Measurements from ENCODE around the gene LRP8. TPM values are rescaled to one million over a fixed set of nuclear protein-coding genes. Genes with fewer than 3 reads are reported as not detected.

Gene LRP8
- polyA plus RNA-seq, 1 donor (not counting 4 experiments of a cell fraction or from before 2014, with no cell fraction given): 31.0 TPM

GRCh38 chr1:53350853-53351767 is 23.2 kb upstream of the LRP8 start:
- TF ChIP-seq CTCF (optimal IDR thresholded peaks at IDR 0.05 in 1 of 3, IDR thresholded peaks at IDR 0.05 in 1 of 3, conservative IDR thresholded peaks at IDR 0.05 in 1 of 3; ENCODE audit: extremely low read depth in 1 of 3, insufficient read depth in 2 of 3, low read length in 3 of 3): no peak
- TF ChIP-seq EZH2 (IDR thresholded peaks at IDR 0.05; ENCODE audit: low read length): no peak
- Histone ChIP-seq H3K36me3 (ENCODE audit: control insufficient read depth in 2 of 2, extremely low read depth in 1 of 2, insufficient read depth in 2 of 2, low read length in 2 of 2) (no peaks in the 10 kb centered on the region), H3K27me3 (ENCODE audit: control insufficient read depth, extremely low read depth, insufficient read depth, low read length) (no peaks in the 10 kb centered on the region), H3K9ac (ENCODE audit: control insufficient read depth, extremely low read depth, insufficient read depth, low read length) (no peak overlapping the region), H3K4me2 (ENCODE audit: control insufficient read depth, extremely low read depth, insufficient read depth, low read depth, low read length) (no peak overlapping the region), H3K4me3 (ENCODE audit: control insufficient read depth in 2 of 3, extremely low read depth in 1 of 3, insufficient read depth in 2 of 3, low read depth in 1 of 3, low read length in 3 of 3) (no peak overlapping the region), H2AFZ (ENCODE audit: control insufficient read depth, low read length) (no peak overlapping the region), H3K27ac (ENCODE audit: control insufficient read depth, insufficient read depth, low read length) (no peak overlapping the region), H3K4me1 (ENCODE audit: control insufficient read depth, extremely low read depth, insufficient read depth, low read length) (no peaks in the 10 kb centered on the region), H3K9me1 (ENCODE audit: control insufficient read depth, extremely low read depth, insufficient read depth, low read length) (no peaks in the 10 kb centered on the region), H4K20me1 (ENCODE audit: control insufficient read depth, extremely low read depth, insufficient read depth, low read length) (no peaks in the 10 kb centered on the region), H3K79me2 (ENCODE audit: control insufficient read depth, insufficient read depth, low read length) (no peaks in the 10 kb centered on the region), H3K9me3 (ENCODE audit: control insufficient read depth, low read depth, low read length) (no peaks in the 10 kb centered on the region)
- DNase-seq (ENCODE audit: low read depth, low spot score): no peak
- FAIRE-seq: no peak
- dilution Hi-C loops (cut with MboI; ENCODE audit: extremely low pct_ligation_motif_present, low sequenced_read_pairs): no loop called here

GRCh38 chr1:53349968-53350852 is 22.3 kb upstream of the LRP8 start:
- no peak for DNase-seq (ENCODE audit: low read depth, low spot score)
- Histone ChIP-seq H3K4me2 (ENCODE audit: control insufficient read depth, extremely low read depth, insufficient read depth, low read depth, low read length) (no peak overlapping the region), H3K36me3 (ENCODE audit: control insufficient read depth in 2 of 2, extremely low read depth in 1 of 2, insufficient read depth in 2 of 2, low read length in 2 of 2) (no peaks in the 10 kb centered on the region), H3K27me3 (ENCODE audit: control insufficient read depth, extremely low read depth, insufficient read depth, low read length) (no peaks in the 10 kb centered on the region), H3K4me1 (ENCODE audit: control insufficient read depth, extremely low read depth, insufficient read depth, low read length) (no peaks in the 10 kb centered on the region), H3K9me3 (ENCODE audit: control insufficient read depth, low read depth, low read length) (no peaks in the 10 kb centered on the region), H3K4me3 (ENCODE audit: control insufficient read depth in 2 of 3, extremely low read depth in 1 of 3, insufficient read depth in 2 of 3, low read depth in 1 of 3, low read length in 3 of 3) (no peak overlapping the region), H3K27ac (ENCODE audit: control insufficient read depth, insufficient read depth, low read length) (no peak overlapping the region), H3K9ac (ENCODE audit: control insufficient read depth, extremely low read depth, insufficient read depth, low read length) (no peak overlapping the region), H4K20me1 (ENCODE audit: control insufficient read depth, extremely low read depth, insufficient read depth, low read length) (no peaks in the 10 kb centered on the region), H3K9me1 (ENCODE audit: control insufficient read depth, extremely low read depth, insufficient read depth, low read length) (no peaks in the 10 kb centered on the region), H2AFZ (ENCODE audit: control insufficient read depth, low read length) (no peak overlapping the region), H3K79me2 (ENCODE audit: control insufficient read depth, insufficient read depth, low read length) (no peaks in the 10 kb centered on the region)
- FAIRE-seq: no peak
- dilution Hi-C loops (cut with MboI; ENCODE audit: extremely low pct_ligation_motif_present, low sequenced_read_pairs): no loop called here
- TF ChIP-seq CTCF (optimal IDR thresholded peaks at IDR 0.05 in 1 of 3, IDR thresholded peaks at IDR 0.05 in 1 of 3, conservative IDR thresholded peaks at IDR 0.05 in 1 of 3; ENCODE audit: extremely low read depth in 1 of 3, insufficient read depth in 2 of 3, low read length in 3 of 3): no peak
- no peak for TF ChIP-seq EZH2 (IDR thresholded peaks at IDR 0.05; ENCODE audit: low read length)
